Kidney (tissue), 14 donors: Measurements from ENCODE around the gene GSC2. TPM values are rescaled to one million over a fixed set of nuclear protein-coding genes. Genes with fewer than 3 reads are reported as not detected.

Source experiments
- DNase-seq, 5 donors: peaks; one replicate each; pipeline ENCODE4 v3.0.0-alpha.2; 2013 to 2020
- FAIRE-seq: peaks from 2 replicates; lab custom pipeline; 2012; peaks lifted over from hg19 to GRCh38; lab: Jason Lieb, UNC
- H3K27ac ChIP-seq, 2 donors: one replicate each; pipeline ENCODE4 v1.7.0; 2013; ENCODE audit warnings: low read depth in 2 of 2, low read length in 2 of 2, inconsistent platforms in 1 of 2
- H3K27me3 ChIP-seq: one replicate; pipeline ENCODE4 v1.7.1; 2013; ENCODE audit warnings: low read length, inconsistent platforms; ENCODE audit not compliant: control insufficient read depth, insufficient read depth
- H3K36me3 ChIP-seq, 3 donors: one replicate each; pipeline versions ENCODE4 v1.7.0 to v1.7.1; 2013; ENCODE audit warnings: low read length in 3 of 3, control low read depth in 1 of 3, inconsistent platforms in 1 of 3; ENCODE audit not compliant: insufficient read depth in 3 of 3, control insufficient read depth in 2 of 3
- H3K4me1 ChIP-seq, 3 donors: one replicate each; pipeline versions ENCODE4 v1.7.0 to v1.7.1; 2013; ENCODE audit warnings: low read length in 3 of 3, inconsistent platforms in 1 of 3, low read depth in 1 of 3; ENCODE audit not compliant: control insufficient read depth in 2 of 3, insufficient read depth in 2 of 3
- H3K4me3 ChIP-seq, 3 donors: one replicate each; pipeline versions ENCODE4 v1.7.0 to v1.8.1; 2013; ENCODE audit warnings: low read length in 3 of 3, control low read depth in 1 of 3, inconsistent platforms in 1 of 3
- H3K9ac ChIP-seq, 3 donors: one replicate each; pipeline versions ENCODE4 v1.7.0 to v1.7.1; 2013; ENCODE audit warnings: low read length in 3 of 3, control low read depth in 1 of 3, inconsistent platforms in 1 of 3
- H3K9me3 ChIP-seq, 3 donors: one replicate each; pipeline versions ENCODE4 v1.7.0 to v1.7.1; 2013; ENCODE audit warnings: low read length in 3 of 3, control low read depth in 1 of 3, inconsistent platforms in 1 of 3; ENCODE audit not compliant: control insufficient read depth in 2 of 3, insufficient read depth in 1 of 3
- CTCF ChIP-seq: IDR thresholded peaks from 3 replicates; pipeline ENCODE4 v1.5.1; 2012; ENCODE audit warnings: mild to moderate bottlenecking, moderate library complexity, borderline replicate concordance; ENCODE audit not compliant: insufficient read depth; ENCODE audit errors: extremely low read depth
- intact Hi-C: fragments of 100-400 bp; cut with DNase I; formaldehyde crosslinking; loops from one replicate; pipeline ENCODE4 v1.11.1; 2022
- polyA plus RNA-seq: library from polyadenylated mRNA; stranded (reverse); fragments of 350-450 nt; fragmentation: Illumina TruSeq; extraction: RNeasy Lipid Tissue Mini Kit (QIAGEN cat#74804); gene quantifications from one replicate; pipeline ENCODE4 v1.2.3, GENCODE V29; 2014; ENCODE audit warnings: low read depth, low replicate concordance; ENCODE audit not compliant: insufficient read depth
- total RNA-seq: library from RNA; stranded (reverse); fragmentation: NEBNext Ultra II Directional; extraction: Animal tissue kit (Norgen Biotek cat#: 25700); gene quantifications from one replicate; pipeline ENCODE4 v1.2.1, GENCODE V29; 2021
- donor health status: control.
- donor health status: control.
- donor health status: control.
- donor health status: control.
- donor health status: control.
- donor health status: DM: yes; HTN: yes; CAD: no.
- donor health status: Normal renal cell carcinoma (clear cell type).

Gene GSC2
- total and polyA plus RNA-seq, 2 donors from 2014 or later = not detected

- Histone ChIP-seq H3K4me1 (peaks cover 0 to 7% (median 0%) of the 10 kb centered on the region in 3 donors), H3K9me3 (no peaks in the 10 kb centered on the region), H3K27me3 (no peaks in the 10 kb centered on the region), H3K4me3 (no peak overlapping the region), H3K27ac (no peak overlapping the region), H3K9ac (no peak overlapping the region), H3K36me3 (peaks cover 10 to 60% (median 36%) of the 10 kb centered on the region in 3 donors)
- TF ChIP-seq CTCF = no peak
- FAIRE-seq = no peak
- intact Hi-C loops = no loop called here
- DNase-seq = no peak
These were observed 11.1 kb downstream of the GSC2 start for GRCh38 chr22:19139001-19139356.

DNA sequence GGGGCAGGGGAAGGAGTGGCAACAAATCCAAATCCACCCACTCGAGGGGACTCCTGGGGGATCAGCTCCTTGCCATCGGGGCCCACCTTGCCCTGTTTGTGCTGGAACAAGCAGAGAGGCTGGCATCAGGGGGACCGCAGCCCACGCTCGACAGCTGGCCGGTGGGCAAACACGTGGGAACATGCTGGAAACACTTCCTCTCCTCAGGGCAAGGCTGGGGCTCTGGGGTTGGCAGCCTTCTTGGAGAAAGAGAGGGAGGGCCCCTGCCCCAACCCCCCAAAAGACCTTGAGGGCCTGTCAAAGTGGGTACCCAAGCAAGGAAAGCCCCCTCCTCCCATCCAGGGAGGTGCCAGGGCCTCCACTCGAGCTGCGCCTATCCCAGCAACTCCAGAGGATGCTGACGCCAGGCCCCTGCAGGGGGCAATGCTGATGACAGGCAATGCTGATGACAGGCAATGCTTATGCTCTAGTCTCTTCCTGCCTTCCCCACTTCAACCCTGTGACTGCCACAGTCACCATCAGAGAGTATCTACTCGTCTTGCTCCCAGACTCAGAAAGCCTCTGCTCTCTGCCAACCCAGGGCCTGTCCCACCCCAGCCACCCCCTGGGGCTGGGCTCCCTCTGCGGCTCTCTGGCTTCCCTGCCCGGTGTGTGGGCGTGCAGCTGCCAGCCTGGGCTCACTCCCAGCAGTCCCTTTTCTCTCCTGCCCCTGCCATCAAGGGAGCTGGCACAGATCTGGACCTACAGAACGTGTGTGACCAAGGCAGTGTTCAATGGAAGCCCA is 11.7 kb downstream of the GSC2 start:
- H3K9me3 ChIP-seq = no peaks in the 10 kb centered on the region
- FAIRE-seq (no peak), DNase-seq (no peak)
- H3K4me3 ChIP-seq = no peak overlapping the region
- no peaks in the 10 kb centered on the region for H3K27me3 ChIP-seq
- intact Hi-C loops = no loop called here
- no peak overlapping the region for H3K27ac ChIP-seq
- H3K36me3 ChIP-seq = peaks cover 10 to 64% (median 40%) of the 10 kb centered on the region in 3 donors
- TF ChIP-seq CTCF = no peak
- peaks cover 0 to 2% (median 0%) of the 10 kb centered on the region in 3 donors for H3K4me1 ChIP-seq
- H3K9ac ChIP-seq = no peak overlapping the region

- H3K36me3 ChIP-seq = peaks cover 10 to 69% (median 40%) of the 10 kb centered on the region in 3 donors
- intact Hi-C loops = no loop called here
- FAIRE-seq (no peak), DNase-seq (no peak)
- H3K4me1 ChIP-seq = no peaks in the 10 kb centered on the region
- no peaks in the 10 kb centered on the region for H3K27me3 ChIP-seq
- no peak overlapping the region for H3K27ac ChIP-seq
- no peaks in the 10 kb centered on the region for H3K9me3 ChIP-seq
- H3K4me3 ChIP-seq = no peak overlapping the region
- no peak for TF ChIP-seq CTCF
- no peak overlapping the region for H3K9ac ChIP-seq
These were observed 12.5 kb downstream of the GSC2 start for GRCh38 chr22:19137384-19138216.
